B cell (primary cell): ENCODE data around the gene G6PC3.

Source experiments
- CTCF ChIP-seq: fragments of 200-600 bp; IDR thresholded peaks from one replicate; pipeline ENCODE4 v1.8.0; 2022; ENCODE audit warnings: antibody characterized with exemption, mild to moderate bottlenecking
- EZH2 ChIP-seq: IDR thresholded peaks from 2 replicates; pipeline ENCODE4 v1.6.1; 2012; ENCODE audit warnings: borderline replicate concordance, low read depth, mild to moderate bottlenecking, moderate library complexity, low read length; ENCODE audit not compliant: insufficient read depth, poor library complexity, severe bottlenecking

GRCh38 chr17:44024853-44025252 lies 45.7 kb upstream of the G6PC3 start:
- TF ChIP-seq CTCF, result no peak
- no peak for TF ChIP-seq EZH2
